GM18517 (cell line): ENCODE measurements around the gene CDH4.

Experiments used
- ATAC-seq: cut with Tn5 transposase; IDR thresholded peaks from one replicate; pipeline ENCODE4 v1.9.1; 2021; ENCODE audit warnings: mild to moderate bottlenecking, moderate library complexity; ENCODE audit not compliant: unreplicated experiment

The CDH4 gene

DNA sequence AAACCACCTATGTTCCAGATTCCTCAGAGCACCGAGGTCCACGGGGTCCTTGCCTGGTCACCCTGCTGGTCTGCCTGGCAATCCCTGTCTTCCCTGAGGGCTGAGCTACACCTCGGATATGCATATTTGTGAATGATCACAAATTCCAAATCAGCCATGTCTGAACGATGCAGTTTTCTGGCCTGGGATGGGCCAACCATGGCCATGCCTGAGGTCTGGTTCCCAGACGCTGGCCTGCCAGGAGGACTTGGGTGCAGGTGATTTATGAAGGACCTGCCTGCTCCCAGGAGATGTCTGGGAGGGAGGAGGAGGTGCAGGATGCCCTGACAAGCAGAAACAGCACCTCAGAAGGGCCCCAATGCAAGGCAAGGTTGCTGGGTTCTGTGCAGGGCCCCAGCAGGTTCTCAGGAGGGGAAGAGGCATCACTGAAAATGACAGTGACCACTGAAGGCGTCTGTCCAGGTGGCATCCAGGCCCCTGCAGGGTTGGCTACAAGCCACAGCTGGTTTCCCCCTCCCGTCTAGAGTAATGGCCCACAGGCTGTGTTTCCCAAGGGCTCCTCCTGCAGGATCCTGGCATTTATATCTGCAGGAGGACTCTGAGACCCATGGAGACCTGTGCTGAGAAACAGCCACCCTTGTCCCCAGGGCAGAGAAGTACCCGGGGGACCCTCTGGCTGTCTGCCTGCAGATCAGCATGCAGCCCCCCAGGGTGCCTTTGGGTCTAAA lies 608.4 kb downstream of the CDH4 start:
- ATAC-seq, result no peak

DNA sequence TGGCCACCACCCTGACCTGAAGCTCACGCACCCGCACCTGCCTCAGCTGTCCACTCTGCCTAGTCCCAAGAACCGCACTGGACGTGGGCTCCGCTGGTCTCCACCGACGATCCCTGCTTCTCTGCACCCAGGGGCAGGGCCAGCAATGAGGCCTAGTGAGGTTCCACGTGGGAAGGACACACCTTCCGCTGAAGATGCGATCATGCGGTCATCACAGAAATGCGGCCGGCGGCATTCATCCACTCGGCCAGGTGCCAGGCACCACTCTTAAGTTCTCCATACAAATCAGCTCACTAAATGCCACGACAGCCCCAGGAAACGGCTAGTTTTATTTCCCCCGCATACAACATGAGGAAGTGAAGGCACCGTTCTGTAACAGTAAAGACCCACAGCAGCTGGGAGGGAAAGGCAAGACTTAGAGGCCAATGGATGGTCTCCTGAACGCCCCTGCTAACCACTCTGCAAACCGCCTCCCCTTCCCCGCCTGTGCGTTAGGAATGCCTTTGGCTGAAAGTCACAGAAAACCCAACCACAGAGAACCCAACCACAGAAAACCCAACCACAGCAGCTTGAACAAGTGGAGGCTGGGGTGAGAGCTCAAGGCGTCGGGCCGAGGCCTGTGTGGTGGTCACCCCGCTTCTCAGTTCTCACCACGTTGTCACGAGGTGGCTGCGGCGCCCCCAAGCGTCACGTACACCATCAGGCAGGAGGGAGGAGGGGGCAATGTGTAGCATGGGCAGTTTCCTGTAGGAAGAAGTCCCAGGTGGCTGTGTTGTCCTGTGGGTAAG lies 609.2 kb downstream of the CDH4 start:
- ATAC-seq, result no peak

GRCh38 chr20:61861858-61862257 lies 609.8 kb downstream of the CDH4 start:
- no peak for ATAC-seq

DNA sequence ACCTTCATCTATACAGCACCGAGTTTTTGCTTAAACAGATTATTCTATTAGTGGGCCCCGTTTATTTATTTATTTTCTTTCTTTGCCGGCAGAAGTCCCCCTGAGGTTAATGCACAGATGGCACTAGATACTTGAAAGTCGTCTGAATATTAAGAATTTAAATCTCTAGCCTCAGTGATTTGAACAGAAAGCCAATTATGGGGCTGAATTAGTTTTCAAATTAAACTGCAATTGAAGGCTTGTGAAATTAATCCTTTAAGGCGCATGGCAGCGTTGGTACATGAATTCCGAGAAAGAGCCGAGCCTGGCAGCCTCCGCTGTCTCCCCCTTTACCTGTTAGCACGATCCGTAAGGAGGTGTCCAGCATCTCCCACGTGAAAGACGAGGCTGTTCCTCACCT lies 610.8 kb downstream of the CDH4 start:
- no peak for ATAC-seq

DNA sequence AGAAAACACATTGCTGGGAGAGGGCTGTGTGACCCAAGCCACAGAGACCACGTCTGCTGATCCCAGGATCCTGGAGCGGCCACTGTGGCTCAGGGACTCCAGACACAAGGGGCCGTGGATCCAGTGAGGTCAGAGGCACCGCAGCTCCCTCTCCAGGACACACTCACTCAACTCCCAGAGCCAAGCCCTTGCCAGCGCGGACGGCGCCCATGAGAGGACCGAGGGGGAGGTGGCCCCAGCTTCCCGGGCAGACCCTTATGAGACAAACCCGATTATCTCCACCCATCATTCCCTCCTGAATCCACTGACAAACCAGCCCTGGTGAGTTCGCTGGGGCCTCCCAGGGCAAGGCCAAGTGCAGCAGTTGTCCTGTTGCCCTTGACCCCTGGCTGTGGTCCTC lies 612.4 kb downstream of the CDH4 start:
- ATAC-seq, result no peak

DNA sequence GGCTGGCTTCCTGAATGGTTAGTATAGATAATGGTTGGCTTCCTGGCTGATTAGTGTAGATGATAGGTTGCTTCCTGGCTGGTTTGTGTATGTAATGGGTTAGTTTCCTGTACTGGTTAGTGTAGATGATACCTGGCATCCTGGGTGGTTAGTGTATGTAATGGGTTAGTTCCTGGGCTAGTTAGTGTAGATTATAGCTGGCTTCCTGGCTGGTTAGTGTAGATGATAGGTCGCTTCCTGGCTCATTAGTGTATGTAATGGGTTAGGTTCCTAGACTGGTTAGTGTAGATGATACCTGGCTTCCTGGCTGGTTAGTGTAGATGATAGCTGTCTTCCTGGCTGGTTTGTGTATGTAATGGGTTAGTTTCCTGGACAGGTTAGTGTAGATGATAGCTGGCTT lies 613.3 kb downstream of the CDH4 start:
- no peak for ATAC-seq

DNA sequence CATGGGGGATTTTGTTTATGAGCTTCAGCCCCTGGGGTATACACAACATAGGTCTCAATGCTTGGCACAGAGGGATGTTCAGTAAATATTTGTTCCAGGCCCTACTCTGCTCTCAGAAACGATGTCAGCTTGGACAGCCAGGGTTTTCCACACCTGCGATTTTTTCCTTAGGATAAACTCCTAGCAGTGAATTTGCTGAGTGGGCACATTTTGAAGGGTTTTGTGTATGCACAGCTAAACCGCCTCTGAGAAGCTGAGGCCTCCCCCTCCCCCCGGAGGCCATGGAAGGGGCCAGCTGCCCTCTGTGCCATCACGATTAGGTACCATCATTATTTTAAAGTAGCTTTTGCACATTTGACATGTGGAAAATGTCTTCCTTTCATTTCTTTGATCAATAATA lies 614.1 kb downstream of the CDH4 start:
- no peak for ATAC-seq

DNA sequence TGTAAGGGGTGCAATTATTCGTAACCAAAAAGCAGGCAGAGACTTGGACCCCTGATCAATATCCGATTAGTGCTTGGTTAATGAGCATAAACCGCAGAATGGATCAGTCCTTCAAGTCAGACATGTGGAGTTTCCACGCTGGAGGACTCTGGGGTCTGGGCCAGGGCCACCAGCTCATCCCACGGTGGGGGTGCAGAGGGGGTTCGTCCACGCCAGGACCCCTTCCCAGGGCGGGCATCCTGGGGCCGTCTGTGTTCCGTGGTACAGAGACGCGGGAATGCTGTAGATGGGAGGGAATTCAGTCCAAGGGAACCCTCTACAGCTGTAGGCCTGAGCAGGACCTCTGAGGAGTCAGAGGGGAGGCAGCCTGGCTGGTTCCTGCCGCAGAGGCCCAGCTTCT lies 615.9 kb downstream of the CDH4 start:
- ATAC-seq, result no peak

- ATAC-seq, result no peak
Observed at GRCh38 chr20:61868466-61869090, 616.5 kb downstream of the CDH4 start.

DNA sequence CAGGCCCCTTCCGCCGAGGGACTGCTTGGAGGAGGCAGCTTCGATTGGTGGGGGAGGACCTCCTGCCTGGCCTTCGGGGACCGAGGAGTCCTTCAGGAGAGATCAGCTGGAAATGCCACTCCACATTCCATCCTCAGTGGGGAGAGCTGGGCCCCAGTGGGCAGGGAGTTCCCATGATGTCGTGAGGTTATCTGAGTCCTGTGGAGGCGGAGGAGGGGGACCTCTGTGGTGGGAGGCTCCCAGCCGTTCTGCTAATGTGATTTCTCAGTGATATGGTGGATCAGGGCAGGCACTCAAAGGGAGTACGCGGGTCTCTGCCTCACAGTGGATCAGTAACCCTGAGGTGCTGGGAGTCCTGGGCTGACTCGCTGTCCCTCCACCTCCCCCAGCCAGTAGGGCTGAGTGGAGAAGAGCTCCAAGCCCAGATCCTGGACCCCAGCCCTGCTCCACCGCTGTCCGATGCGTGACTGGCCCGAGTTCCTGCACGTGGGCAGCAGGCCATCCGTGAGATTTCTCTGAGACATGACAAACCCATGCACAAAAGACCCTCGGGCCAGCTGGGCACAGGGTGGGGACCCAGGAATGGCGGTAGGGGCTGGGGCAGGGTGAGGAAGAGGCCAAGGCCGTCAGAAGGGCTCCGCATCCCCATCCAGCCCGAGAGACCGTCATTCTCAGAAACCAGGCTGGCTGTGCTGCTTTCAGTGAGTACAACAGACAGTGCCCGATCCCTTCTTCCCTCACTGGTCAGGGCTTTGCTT lies 617.9 kb downstream of the CDH4 start:
- ATAC-seq, result no peak

DNA sequence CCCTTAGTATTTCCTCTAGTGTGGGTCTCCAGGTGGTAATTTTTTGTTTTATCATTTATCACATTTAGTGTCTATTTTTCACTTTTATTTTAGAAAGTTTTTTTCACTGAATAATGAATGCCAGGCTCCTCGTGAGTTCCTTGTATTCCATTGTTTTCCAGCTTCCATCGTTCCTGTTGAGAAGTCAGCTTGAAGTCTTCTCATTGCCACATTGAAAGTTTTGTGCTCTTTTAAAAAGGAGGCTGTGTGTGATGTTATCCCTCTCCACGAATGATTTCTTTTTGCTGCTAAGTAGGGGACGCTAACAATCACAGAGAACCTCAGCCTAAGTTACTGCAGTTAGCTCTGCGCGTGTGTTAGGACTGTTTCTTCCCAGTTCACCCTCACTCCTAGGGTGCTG lies 619.1 kb downstream of the CDH4 start:
- ATAC-seq, result no peak

- no peak for ATAC-seq
Observed at GRCh38 chr20:61871913-61872312, 619.9 kb downstream of the CDH4 start.

- ATAC-seq, result no peak
Observed at GRCh38 chr20:61872371-61872900, 620.4 kb downstream of the CDH4 start.

DNA sequence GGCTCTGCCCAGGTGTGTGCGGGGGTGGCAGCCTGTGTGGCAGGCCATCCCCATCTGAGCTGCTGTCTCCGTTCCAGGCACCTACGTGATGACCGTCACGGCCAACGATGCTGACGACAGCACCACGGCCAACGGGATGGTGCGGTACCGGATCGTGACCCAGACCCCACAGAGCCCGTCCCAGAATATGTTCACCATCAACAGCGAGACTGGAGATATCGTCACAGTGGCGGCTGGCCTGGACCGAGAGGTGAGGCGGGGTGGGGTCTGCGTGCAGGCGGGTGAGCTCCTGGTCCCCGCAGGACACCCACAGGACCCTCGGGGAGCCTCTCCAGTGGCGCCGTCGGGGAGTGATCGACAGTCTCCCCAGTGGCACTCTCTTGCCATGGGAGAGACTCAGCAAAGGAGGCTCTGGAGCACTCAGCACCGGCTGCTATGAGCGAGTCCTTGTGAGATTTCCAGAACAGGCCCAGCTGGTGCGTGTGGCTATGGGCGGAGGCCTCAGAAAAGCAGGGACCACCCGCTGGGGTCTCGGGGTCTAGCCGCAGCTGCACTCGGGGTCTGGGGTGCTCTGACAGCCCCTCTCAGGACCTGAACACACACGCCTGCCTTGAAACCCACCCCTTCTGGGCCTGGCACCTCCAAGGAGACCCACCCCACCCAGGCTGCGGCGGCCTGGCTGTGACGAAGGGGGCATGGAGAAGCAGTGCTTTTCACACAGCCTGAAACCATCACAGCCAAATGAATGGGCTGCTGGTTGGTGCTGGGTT lies 621.8 kb downstream of the CDH4 start:
- no peak for ATAC-seq

GRCh38 chr20:61874421-61875068 lies 622.5 kb downstream of the CDH4 start:
- ATAC-seq, result no peak

- no peak for ATAC-seq
Observed at GRCh38 chr20:61875221-61875885, 623.3 kb downstream of the CDH4 start.

- no peak for ATAC-seq
Observed at GRCh38 chr20:61875996-61876395, 623.9 kb downstream of the CDH4 start.

DNA sequence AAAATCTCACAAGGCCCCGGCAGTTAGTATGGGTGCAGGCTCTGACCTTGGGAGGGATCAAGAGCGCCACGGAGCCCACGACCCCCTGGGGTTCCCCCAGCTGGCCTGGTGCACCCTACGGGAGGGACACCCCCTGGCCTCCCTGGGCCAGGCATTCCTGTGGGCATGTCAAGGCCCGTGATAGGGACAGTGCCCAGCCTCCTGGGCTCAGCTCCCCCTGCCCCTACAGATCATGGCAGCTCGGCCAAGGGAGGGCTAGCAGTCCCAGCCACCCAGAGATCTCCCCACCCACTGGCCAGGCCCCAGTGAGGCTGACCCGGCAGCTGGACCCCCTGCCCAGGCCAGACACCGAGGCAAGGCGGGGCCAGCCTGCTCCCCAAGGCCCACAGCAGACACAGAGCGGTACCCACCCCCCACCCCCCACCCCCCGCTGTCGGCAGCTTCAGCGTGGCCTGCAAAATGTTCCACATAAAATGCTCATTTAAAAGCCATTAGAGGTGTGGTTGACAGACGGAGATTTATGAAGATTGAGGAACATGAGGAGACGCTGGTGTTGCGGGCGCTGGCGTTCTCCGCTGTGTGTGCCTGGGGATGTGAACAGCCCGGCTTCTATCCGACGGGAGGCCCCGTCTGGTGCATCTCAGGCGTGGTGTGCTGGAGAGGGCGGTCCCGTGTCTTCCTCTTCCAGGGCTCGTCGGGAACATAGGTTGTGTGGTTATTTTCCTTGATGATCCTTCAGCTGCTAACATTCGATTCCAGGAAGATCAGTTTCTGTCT lies 625.1 kb downstream of the CDH4 start:
- no peak for ATAC-seq
